Heart left ventricle (tissue), 13 donors: ENCODE results near the gene PKNOX1.

ENCODE experiments used
- CTCF ChIP-seq, 12 donors: fragments of 200-600 bp; sonication (generic) in 4 of 12; IDR thresholded peaks; one replicate each; pipeline versions ENCODE4 v1.5.0 to v1.8.0; 2018 to 2022; ENCODE audit warnings: antibody characterized with exemption in 12 of 12, mild to moderate bottlenecking in 5 of 12
- POLR2A ChIP-seq, 2 donors: fragments of 450-650 bp; IDR thresholded peaks; one replicate each; pipeline ENCODE4 v1.6.1; 2017; ENCODE audit warnings: antibody characterized with exemption in 2 of 2, mild to moderate bottlenecking in 2 of 2, moderate library complexity in 2 of 2
- donor health status: ischemic (EF 13 %, LVEDD 7.1; RV severe dilation, severe dysfunction).
- donor health status: DM: no; HTN: yes; CAD: no.
- donor health status: DM: no; HTN: no; CAD: no.
- donor health status: ischemic (EF 25% LVEDD 6.9; RV normal size, moderate dysfunction).
- donor health status: ischemic (EF 25% LVEDD 5.7; RV mildly dilated, moderate dysfunction).
- donor health status: ischemic (EF 35%, LVEDD 5.7; RV mildly dilated, moderate dysfunction).
- donor health status: nonischemic (EF 11% LVEDD 7.7; RV severe dilation, severe dysfunction).
- donor health status: DM: yes; HTN: yes; CAD: no.
- donor health status: PGD.
- donor health status: ischemic (EF 29% LVEDD 5.4; RV normal size, mild dysfunction).
- donor health status: nonischemic (EF 23%, LVEDD 6.1; RV moderate dilation, normal function).

GRCh38 chr21:42993051-42993712 is 18.8 kb downstream of the PKNOX1 start:
- no peak for TF ChIP-seq CTCF (IDR thresholded peaks at IDR 0.05)
- no peak for TF ChIP-seq POLR2A (IDR thresholded peaks at IDR 0.05)
